B cell (primary cell): Measurements from ENCODE around the gene ABHD10.

Source experiments
- EZH2 ChIP-seq: IDR thresholded peaks from 2 replicates; pipeline ENCODE4 v1.6.1; 2012; ENCODE audit warnings: borderline replicate concordance, low read depth, mild to moderate bottlenecking, moderate library complexity, low read length; ENCODE audit not compliant: insufficient read depth, poor library complexity, severe bottlenecking
- TF ChIP-seq, protein P1 (sequence below): fragments of 200-600 bp; IDR thresholded peaks from one replicate; pipeline ENCODE4 v1.8.0; 2022; ENCODE audit warnings: antibody characterized with exemption, mild to moderate bottlenecking

DNA sequence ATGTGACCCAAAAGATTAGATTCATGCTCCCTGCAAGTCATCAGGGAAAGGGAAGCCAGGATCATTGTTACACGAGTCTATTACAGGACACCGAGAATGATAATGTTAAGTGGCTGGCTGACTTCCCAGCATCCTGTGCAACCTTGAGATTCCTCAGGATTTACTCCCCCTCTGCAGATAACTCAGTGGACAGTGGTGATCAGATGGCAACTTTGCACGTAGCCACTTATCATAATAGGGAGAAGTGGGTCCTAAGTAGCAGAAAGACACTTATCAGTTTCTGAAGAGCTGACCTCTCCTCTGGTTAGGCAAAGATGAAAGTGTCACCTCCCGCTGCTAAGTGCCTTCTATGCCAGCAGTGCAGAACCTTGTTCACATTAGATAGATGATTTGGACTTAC is 49.0 kb downstream of the ABHD10 start:
- TF ChIP-seq, protein P1, sequence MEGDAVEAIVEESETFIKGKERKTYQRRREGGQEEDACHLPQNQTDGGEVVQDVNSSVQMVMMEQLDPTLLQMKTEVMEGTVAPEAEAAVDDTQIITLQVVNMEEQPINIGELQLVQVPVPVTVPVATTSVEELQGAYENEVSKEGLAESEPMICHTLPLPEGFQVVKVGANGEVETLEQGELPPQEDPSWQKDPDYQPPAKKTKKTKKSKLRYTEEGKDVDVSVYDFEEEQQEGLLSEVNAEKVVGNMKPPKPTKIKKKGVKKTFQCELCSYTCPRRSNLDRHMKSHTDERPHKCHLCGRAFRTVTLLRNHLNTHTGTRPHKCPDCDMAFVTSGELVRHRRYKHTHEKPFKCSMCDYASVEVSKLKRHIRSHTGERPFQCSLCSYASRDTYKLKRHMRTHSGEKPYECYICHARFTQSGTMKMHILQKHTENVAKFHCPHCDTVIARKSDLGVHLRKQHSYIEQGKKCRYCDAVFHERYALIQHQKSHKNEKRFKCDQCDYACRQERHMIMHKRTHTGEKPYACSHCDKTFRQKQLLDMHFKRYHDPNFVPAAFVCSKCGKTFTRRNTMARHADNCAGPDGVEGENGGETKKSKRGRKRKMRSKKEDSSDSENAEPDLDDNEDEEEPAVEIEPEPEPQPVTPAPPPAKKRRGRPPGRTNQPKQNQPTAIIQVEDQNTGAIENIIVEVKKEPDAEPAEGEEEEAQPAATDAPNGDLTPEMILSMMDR: no peak
- no peak for TF ChIP-seq EZH2
